Eye (tissue), 1 donor: Measurements from ENCODE around the gene SERPINA6.
"Not testable (repeated sequence)": the region's sequence is repeated elsewhere in the genome, so short reads cannot be mapped to it uniquely, and the experiment has no call there.

Experiments used
- DNase-seq: peaks from one replicate; pipeline ENCODE4 v3.0.0-alpha.2; 2015

Gene SERPINA6

GRCh38 chr14:94320243-94320642 is 2.9 kb downstream of the SERPINA6 start:
- DNase-seq, result no peak

- no peak for DNase-seq
Measured at GRCh38 chr14:94317259-94317658, 5.9 kb downstream of the SERPINA6 start.

GRCh38 chr14:94316692-94317091 is 6.4 kb downstream of the SERPINA6 start:
- DNase-seq, result no peak

- no peak for DNase-seq
Measured at GRCh38 chr14:94314890-94315289, 8.2 kb downstream of the SERPINA6 start.

- no peak for DNase-seq
Measured at GRCh38 chr14:94313991-94314655, 9.0 kb downstream of the SERPINA6 start.

GRCh38 chr14:94312481-94313246 is 10.5 kb downstream of the SERPINA6 start:
- no peak for DNase-seq

- no peak for DNase-seq
Measured at GRCh38 chr14:94310248-94310647, 12.9 kb downstream of the SERPINA6 start.

GRCh38 chr14:94309721-94310120 is 13.4 kb downstream of the SERPINA6 start:
- no peak for DNase-seq

- no peak for DNase-seq
Measured at GRCh38 chr14:94307410-94307992, 15.6 kb downstream of the SERPINA6 start.

GRCh38 chr14:94306047-94306978 is 16.8 kb downstream of the SERPINA6 start:
- no peak for DNase-seq

- no peak for DNase-seq
Measured at GRCh38 chr14:94305620-94306019, 17.5 kb downstream of the SERPINA6 start.

- DNase-seq, result no peak
Measured at GRCh38 chr14:94304243-94304642, 18.9 kb downstream of the SERPINA6 start.

GRCh38 chr14:94303111-94303510 is 20.0 kb downstream of the SERPINA6 start:
- no peak for DNase-seq

- DNase-seq, result no peak
Measured at GRCh38 chr14:94298130-94298529, 25.0 kb downstream of the SERPINA6 start.

GRCh38 chr14:94296181-94296545 is 27.0 kb downstream of the SERPINA6 start:
- DNase-seq, result not testable (repeated sequence)

- DNase-seq, result no peak
Measured at GRCh38 chr14:94295360-94296180, 27.6 kb downstream of the SERPINA6 start.

- DNase-seq, result no peak
Measured at GRCh38 chr14:94293578-94293924, 29.6 kb downstream of the SERPINA6 start.

- DNase-seq, result no peak
Measured at GRCh38 chr14:94292872-94293577, 30.1 kb downstream of the SERPINA6 start, which contains the start of gene SERPINA10. SERPINA10 (minus strand) TSS chr14:94293268; CDS start chr14:94290593, 2,675 bp downstream.

- no peak for DNase-seq
Measured at GRCh38 chr14:94292526-94292871, 30.6 kb downstream of the SERPINA6 start.

- no peak for DNase-seq
Measured at GRCh38 chr14:94291906-94292525, 31.1 kb downstream of the SERPINA6 start.
